ENCODE results near the gene HTRA1. TPM values are rescaled to one million over a fixed set of nuclear protein-coding genes. Genes with fewer than 3 reads are reported as not detected.

HTRA1 gene
- total and polyA plus RNA-seq, 2 of the 4 experiments (the other 2 are of a cell fraction): 28.5 to 108 TPM

- DNase-seq: peak; percentile 39
- Histone ChIP-seq H4K91ac (ENCODE audit: insufficient read depth, low read depth, low read length) (0 out of 2 replicates have a peak overlapping the region, but pooled peaks have one; percentile 0), H3K9me1 (ENCODE audit: insufficient read depth, low read length) (peaks cover 9% of the 10 kb centered on the region), H3K4me3 (ENCODE audit: insufficient read depth, low read depth, low read length) (no peak overlapping the region), H3K23ac (ENCODE audit: low read depth, low read length) (0 out of 2 replicates have a peak overlapping the region, but pooled peaks have one; percentile 13), H3K4ac (ENCODE audit: low read depth, low read length) (peak overlapping the region; percentile 41), H2BK20ac (ENCODE audit: low read depth, low read length) (no peak overlapping the region), H3K14ac (replicated peaks; ENCODE audit: low read depth, low read length) (0 out of 2 replicates have a peak overlapping the region, but pooled peaks have one; percentile 1), H3K9me3 (ENCODE audit: control insufficient read depth, insufficient read depth, low read length) (no peaks in the 10 kb centered on the region), H3K4me2 (ENCODE audit: low read depth, low read length) (peak overlapping the region; percentile 26; the same call in 1 of the 2 replicates), H2AK9ac (replicated peaks; ENCODE audit: low read depth, low read length, poor library complexity) (no peak overlapping the region), H3K56ac (ENCODE audit: extremely low read depth, insufficient read depth, low read length) (no peak overlapping the region), H3K18ac (ENCODE audit: low read depth, low read length) (no peak overlapping the region), H2AFZ (replicated peaks; ENCODE audit: low read length, poor library complexity) (peak overlapping the region; percentile 83), H2BK5ac (ENCODE audit: low read depth, low read length, poor library complexity, severe bottlenecking) (no peak overlapping the region), H2BK15ac (ENCODE audit: low read depth, low read length) (no peak overlapping the region), H2AK5ac (ENCODE audit: low read depth, low read length) (0 out of 2 replicates have a peak overlapping the region, but pooled peaks have one; percentile 35), H3K36me3 (ENCODE audit: control insufficient read depth, insufficient read depth, low read length) (no peaks in the 10 kb centered on the region), H3K27me3 (ENCODE audit: control insufficient read depth, insufficient read depth, low read length) (no peaks in the 10 kb centered on the region), H2BK120ac (ENCODE audit: low read depth, low read length) (no peak overlapping the region), H4K5ac (ENCODE audit: low read depth, low read length) (no peak overlapping the region), H3K79me1 (ENCODE audit: low read depth in 1 of 2, low read length in 2 of 2) (peaks cover 4 to 21% of the 10 kb centered on the region in 2 experiments), H4K8ac (ENCODE audit: low read depth in 2 of 2, low read length in 2 of 2) (no peak overlapping the region), H3K9ac (ENCODE audit: low read depth, low read length) (peak overlapping the region; percentile 5; the same call in 1 of the 2 replicates), H3K4me1 (ENCODE audit: control insufficient read depth, insufficient read depth, low read length) (peaks cover 19% of the 10 kb centered on the region), H4K20me1 (ENCODE audit: insufficient read depth, low read length) (no peaks in the 10 kb centered on the region; the same call in 1 of the 2 replicates), H3K27ac (ENCODE audit: insufficient read depth, low read length) (0 out of 2 replicates have a peak overlapping the region, but pooled peaks have one; percentile 5)
- TF ChIP-seq SMC3 (IDR thresholded peaks at IDR 0.05; ENCODE audit: low read depth, low read length) (no peak), MXI1 (IDR thresholded peaks at IDR 0.05; ENCODE audit: borderline replicate concordance, low read depth, low read length) (no peak), RAD21 (IDR thresholded peaks at IDR 0.05; ENCODE audit: low read length) (no peak), BHLHE40 (IDR thresholded peaks at IDR 0.05; ENCODE audit: low read depth, low read length) (no peak), MAZ (IDR thresholded peaks at IDR 0.05; ENCODE audit: borderline replicate concordance, low read depth, low read length) (no peak)
- TF ChIP-seq, protein P1, sequence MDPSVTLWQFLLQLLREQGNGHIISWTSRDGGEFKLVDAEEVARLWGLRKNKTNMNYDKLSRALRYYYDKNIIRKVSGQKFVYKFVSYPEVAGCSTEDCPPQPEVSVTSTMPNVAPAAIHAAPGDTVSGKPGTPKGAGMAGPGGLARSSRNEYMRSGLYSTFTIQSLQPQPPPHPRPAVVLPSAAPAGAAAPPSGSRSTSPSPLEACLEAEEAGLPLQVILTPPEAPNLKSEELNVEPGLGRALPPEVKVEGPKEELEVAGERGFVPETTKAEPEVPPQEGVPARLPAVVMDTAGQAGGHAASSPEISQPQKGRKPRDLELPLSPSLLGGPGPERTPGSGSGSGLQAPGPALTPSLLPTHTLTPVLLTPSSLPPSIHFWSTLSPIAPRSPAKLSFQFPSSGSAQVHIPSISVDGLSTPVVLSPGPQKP (IDR thresholded peaks at IDR 0.05; ENCODE audit: borderline replicate concordance, low read depth, low read length): no peak
- TF ChIP-seq, protein P2, sequence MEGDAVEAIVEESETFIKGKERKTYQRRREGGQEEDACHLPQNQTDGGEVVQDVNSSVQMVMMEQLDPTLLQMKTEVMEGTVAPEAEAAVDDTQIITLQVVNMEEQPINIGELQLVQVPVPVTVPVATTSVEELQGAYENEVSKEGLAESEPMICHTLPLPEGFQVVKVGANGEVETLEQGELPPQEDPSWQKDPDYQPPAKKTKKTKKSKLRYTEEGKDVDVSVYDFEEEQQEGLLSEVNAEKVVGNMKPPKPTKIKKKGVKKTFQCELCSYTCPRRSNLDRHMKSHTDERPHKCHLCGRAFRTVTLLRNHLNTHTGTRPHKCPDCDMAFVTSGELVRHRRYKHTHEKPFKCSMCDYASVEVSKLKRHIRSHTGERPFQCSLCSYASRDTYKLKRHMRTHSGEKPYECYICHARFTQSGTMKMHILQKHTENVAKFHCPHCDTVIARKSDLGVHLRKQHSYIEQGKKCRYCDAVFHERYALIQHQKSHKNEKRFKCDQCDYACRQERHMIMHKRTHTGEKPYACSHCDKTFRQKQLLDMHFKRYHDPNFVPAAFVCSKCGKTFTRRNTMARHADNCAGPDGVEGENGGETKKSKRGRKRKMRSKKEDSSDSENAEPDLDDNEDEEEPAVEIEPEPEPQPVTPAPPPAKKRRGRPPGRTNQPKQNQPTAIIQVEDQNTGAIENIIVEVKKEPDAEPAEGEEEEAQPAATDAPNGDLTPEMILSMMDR (conservative IDR thresholded peaks at IDR 0.05; ENCODE audit: low read depth, low read length): no peak
- TF ChIP-seq, protein P3, sequence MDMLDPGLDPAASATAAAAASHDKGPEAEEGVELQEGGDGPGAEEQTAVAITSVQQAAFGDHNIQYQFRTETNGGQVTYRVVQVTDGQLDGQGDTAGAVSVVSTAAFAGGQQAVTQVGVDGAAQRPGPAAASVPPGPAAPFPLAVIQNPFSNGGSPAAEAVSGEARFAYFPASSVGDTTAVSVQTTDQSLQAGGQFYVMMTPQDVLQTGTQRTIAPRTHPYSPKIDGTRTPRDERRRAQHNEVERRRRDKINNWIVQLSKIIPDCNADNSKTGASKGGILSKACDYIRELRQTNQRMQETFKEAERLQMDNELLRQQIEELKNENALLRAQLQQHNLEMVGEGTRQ (IDR thresholded peaks at IDR 0.05; ENCODE audit: low read depth, low read length): no peak
- peak; percentile 93 for ATAC-seq (ENCODE audit: low read depth)
- no TSS peak for BruUV-seq (replicated peaks)
- ChIA-PET CTCF (interaction anchor here (2.2 kb wide), 1 partner anchor 90 kb away, joined by 5 read pairs; no protein-coding TSS in a partner anchor), POLR2A (ENCODE audit: unreplicated experiment) (no interaction called here)
- in situ Hi-C loops (cut with MboI; ENCODE audit: low sequenced_read_pairs): no loop called here
- dilution Hi-C loops (cut with HindIII; ENCODE audit: low sequenced_read_pairs, unreplicated experiment): no loop called here
- intact Hi-C loops (cut with micrococcal nuclease): no loop called here
- WGBS, 2 experiments (ENCODE audit: extremely low coverage in 2 of 2, insufficient read length in 1 of 2): 27% methylated on average over 9 of the region's 16 CpGs; no CpG with 5 or more reads in 1 of the 2 experiments
Observed at GRCh38 chr10:122475591-122476332, 14.4 kb downstream of the HTRA1 start.

Data from IMR-90 (cell line).